HFF-Myc (cell line): ENCODE measurements around the gene MAEA.
A peak's percentile ranks its signal among the peaks of the same experiment; 100 is the strongest.

Source experiments
- DNase-seq: peaks from one replicate; pipeline ENCODE4 v3.0.0-alpha.2; 2011; ENCODE audit warnings: low read depth; ENCODE audit errors: extremely low read depth
- H3K4me3 ChIP-seq: replicated peaks from 2 replicates; pipeline ENCODE4 v1.5.1; 2011; ENCODE audit warnings: low read depth, mild to moderate bottlenecking, control low read depth, low read length
- TF ChIP-seq, protein P1 (sequence below): IDR thresholded peaks from 2 replicates; pipeline ENCODE4 v1.5.1; 2012; ENCODE audit warnings: mild to moderate bottlenecking, low read depth, low read length, control low read depth; ENCODE audit errors: missing control alignments

The MAEA gene

DNA sequence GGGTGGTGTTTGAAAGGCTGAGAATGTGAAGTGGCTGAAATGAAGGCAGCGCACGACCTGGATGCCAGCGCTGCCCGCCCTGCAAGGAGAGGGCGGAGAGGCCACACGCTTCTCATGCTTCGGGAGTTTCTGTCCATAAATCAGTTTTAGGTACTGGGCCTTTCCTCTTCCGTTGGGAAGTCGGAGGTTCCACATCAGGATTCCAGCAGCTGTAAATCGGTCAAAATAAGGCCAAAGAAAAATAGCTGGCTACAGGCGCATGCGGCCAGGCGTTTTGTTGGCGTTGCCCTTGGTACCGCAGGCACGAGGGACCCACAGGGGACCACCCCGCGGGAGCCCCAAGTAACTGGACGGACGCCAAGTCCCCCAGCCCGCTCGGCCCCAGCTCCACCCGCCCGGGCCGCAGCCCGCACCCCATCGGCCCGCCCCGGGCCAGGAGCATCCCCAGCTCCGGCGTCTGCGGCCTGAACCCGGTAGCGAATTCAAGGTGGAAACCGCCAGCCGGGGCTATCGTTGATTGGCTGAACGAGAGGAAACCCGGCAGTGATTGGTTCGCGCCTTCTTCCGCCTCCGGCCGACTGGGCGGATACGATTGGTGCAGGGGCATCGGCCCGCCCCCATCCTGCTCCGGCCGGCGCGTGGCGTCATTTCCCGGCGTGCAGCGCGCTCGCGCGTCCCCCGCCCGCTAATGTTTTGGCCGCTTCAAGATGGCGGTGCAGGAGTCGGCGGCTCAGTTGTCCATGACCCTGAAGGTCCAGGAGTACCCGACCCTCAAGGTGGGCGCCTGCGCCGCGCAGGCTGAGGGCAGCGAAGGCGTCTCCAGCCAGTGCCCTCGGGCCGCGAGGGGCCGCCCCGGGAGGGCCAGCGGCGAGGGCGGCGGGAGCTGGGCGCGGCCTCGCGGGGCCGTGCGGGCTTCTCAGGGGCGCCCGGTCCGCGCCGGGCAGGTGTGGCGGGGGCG, at the start of gene MAEA:
Gene MAEA, plus strand, starts transcription at position 685 of the 958 bp plus-strand sequence. Its CDS starts 23 bp downstream, at position 708.
- TF ChIP-seq, protein P1, sequence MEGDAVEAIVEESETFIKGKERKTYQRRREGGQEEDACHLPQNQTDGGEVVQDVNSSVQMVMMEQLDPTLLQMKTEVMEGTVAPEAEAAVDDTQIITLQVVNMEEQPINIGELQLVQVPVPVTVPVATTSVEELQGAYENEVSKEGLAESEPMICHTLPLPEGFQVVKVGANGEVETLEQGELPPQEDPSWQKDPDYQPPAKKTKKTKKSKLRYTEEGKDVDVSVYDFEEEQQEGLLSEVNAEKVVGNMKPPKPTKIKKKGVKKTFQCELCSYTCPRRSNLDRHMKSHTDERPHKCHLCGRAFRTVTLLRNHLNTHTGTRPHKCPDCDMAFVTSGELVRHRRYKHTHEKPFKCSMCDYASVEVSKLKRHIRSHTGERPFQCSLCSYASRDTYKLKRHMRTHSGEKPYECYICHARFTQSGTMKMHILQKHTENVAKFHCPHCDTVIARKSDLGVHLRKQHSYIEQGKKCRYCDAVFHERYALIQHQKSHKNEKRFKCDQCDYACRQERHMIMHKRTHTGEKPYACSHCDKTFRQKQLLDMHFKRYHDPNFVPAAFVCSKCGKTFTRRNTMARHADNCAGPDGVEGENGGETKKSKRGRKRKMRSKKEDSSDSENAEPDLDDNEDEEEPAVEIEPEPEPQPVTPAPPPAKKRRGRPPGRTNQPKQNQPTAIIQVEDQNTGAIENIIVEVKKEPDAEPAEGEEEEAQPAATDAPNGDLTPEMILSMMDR, result no peak
- H3K4me3 ChIP-seq, result peak within 1 kb of the TSS; percentile 94
- DNase-seq, result peak; percentile 93

DNA sequence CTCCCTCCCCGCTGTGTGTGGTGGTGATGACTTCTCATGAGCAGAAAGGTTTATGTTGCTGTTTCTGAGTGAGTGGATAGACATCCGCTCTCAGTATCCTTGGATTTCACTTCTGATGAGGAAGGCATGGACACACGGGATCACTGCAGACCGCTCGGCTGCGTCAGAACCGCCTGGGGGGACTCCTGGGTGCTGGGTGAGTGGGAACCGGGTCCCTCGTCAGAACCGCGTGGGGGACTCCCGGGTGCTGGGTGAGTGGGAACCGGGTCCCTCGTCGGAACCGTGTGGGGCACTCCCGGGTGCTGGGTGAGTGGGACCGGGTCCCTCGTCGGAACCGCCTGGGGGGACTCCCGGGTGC, 49.8 kb upstream of the MAEA start:
- TF ChIP-seq, protein P1, result no peak
- no peak for DNase-seq
- H3K4me3 ChIP-seq, result no peak overlapping the region

DNA sequence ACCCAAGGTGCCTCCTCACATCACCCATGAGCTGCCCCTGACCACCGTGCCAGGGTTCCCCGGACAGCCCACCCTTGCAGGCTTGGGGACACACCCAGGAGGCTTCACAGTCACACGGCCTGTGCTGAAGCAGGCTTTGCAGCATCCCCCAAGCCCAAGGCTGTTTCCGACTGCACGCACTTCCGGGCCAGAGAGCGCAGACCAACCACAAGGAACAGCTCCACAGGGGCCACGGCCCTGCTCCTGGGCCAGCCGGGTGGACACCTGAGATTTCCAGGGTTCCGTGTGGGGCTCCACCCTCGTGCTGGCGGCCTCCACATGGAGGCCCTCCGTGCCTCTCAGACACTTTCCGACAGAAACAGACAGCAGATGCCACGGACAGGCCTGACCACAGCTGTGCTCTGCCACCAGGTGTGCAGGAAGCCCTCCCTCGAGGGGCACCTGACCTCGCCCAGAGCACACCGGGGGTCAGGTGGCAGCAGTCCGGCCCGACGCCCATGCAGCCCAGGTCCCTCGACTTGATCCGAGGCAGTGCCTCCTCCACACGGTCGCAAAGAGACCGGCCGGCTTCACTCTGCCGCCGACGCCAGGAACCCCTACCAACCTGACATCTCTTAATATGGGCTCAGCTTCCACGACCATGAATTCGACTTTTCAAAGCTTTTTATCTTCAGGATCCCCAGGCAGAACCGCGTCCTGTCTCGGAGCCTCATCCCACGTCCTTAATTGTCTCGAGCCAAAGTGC, 48.8 kb upstream of the MAEA start:
- TF ChIP-seq, protein P1, result no peak
- DNase-seq, result no peak
- no peak overlapping the region for H3K4me3 ChIP-seq

DNA sequence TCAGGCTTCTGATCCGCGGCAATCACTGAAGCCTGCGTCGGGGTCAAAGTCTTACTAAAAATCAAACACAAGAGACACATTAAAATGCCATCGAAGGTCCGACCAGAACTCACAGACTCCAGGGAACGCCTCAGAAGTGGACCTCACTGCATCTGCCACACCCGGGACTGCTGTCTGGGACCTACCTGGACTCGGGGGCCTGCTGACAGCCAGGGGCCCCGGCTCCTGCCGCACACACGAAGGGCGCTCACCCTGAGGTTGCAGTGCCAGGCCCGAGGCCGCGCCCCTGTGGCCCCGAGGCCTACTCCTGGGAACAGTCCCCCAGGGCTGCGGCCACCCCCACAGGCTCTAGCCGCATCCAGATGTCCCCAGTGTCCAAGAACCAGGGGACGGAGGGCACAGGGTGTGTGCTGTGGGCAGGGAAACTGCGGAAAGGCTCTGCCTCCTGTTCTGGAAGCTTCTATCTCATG, 48.2 kb upstream of the MAEA start:
- no peak overlapping the region for H3K4me3 ChIP-seq
- no peak for DNase-seq
- TF ChIP-seq, protein P1, result no peak

DNA sequence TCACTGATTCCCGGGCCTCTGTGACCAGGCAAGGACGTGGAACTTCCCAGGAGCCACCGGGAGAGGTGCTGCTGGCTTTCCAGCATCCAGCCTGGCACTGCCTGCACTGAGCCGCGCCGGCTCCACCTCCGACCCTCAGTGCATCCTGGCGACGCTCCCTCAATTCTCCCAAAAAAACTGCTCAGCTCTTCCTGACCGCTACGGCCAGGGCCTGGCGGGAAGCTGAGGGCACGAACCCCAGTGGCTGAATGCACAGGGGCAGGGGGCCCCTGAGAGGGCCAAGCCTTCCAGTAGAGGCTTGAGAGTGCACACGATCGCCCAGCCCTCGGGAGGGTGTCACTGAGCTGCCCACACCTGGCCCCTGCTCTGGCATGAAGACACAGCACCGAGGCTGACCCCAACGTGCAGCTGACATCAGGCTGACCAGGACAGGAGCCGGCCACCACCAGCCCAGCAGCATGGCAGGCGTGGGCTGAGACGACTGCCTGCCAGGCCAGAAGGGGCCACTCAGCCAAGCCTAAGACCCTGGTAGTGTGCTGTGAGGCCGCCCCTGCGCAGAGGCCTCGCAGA, 47.7 kb upstream of the MAEA start:
- TF ChIP-seq, protein P1, result no peak
- no peak overlapping the region for H3K4me3 ChIP-seq
- no peak for DNase-seq

DNA sequence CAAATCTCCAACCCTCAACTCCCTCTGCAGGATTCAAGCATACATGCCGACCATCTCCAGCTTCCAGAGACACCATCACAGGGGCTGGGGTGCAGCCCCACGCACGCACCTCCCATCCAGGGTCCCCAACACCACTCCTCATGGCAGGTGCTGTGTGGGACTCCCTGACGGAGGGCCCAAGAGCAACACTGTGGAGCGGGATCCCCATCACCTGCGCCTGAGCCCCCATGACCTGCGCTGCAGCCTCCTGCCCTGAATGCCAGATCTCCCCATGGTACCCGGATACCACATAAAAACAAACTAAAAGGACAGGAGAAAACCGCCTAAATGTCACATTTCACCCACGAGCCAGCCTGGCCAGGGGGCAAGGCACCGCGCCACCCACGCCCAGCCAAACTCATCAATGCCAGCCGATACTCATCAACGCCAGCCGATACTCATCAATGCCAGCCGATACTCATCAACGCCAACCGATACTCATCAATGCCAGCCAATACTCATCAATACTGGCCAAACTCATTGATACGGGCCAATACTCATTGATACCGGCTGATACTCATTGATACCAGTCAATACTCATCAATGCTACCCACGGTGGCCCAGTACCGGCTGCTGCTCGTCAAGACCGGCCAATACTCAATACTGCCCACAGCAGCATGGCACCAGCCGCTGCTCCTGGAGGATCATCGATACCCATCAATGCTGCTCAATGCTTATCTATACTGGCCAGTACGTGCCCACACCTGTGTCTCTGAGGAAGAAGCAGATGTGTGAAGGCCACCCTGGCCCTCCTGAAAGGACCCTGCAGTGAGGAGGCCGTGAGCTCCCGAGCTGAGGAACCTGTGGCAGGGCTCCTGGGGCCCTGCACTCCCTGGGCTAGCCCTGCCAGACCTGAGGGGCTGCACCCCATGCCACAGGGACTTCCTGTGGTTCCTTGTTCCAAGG, 46.9 kb upstream of the MAEA start:
- no peak overlapping the region for H3K4me3 ChIP-seq
- TF ChIP-seq, protein P1, result no peak
- no peak for DNase-seq
